Stimulated activated naive CD4-positive, alpha-beta T cell treated with Interleukin-2 at 50 U/mL for 16 hours (primary cell): ENCODE results near the gene TMPRSS6.

ENCODE experiments used
- DNase-seq: peaks from one replicate; lab custom pipeline; 2025; lab: John Stamatoyannopoulos, UW

The TMPRSS6 gene

DNA sequence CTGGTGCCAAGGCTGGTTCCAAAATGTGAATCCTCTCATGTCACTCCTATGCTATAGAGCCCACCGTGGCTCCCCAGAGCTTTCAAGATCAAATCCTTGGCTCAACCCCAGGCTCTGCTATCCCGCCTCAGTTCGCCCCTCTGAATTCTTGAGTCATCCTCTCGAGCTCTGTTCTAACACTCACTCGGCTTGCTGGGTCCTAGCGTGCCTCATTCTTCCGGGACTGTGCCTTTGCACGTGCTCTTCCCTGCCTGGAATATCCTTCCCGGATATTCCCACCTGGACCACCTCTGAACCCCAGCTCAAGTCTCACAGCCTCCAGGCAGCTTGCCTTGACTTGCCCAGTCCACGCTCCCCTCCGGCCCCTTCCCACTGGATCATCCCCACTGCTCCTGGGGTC lies 45.0 kb downstream of the TMPRSS6 start:
- no peak for DNase-seq

DNA sequence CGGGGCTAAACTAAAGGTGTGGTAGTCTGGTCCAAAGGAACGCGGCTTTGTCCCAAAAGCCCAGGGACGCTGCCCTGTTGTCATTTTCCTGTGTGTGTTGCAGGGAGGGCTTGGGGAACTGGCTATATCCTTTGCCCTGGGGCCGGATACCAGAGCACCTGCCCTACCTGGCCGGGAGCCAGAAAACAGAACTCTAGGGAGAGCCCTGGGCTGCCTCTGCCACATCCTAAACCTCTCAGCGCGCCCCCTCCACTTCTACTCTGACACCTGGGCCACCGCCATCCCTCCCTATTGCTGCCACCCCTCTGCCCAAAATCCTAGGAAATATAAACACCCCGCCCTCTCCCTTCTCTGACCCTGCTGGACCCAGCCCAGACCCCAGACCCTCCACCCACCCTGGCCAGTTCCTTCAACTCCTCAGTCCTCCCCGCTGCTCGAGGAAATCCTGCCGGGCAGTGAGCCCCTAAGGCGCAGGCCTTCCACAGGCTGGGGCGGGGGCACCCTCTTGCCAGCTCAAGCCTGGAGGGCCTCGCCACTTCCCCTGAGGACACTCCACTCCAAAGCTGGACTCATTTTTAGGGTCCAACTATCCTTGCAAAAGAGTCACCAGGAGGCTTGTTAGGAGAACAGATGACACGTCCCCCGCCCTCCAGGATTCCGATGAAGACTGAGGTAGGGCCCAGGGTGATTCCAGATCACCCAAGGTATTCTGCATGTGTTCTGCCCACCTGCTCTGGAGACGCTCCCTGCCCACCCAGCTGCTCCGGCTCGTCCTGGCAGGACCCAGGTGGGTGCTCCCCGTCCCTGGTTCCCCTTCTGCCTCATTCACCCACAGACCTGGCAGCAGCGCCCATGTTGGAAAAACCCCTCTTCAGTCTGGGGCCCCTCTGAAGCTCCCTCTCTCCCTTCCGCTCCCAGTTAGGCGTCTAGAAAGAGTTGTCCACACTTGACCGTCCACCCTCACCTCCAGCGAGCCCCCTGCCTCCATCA lies 45.8 kb downstream of the TMPRSS6 start:
- no peak for DNase-seq

DNA sequence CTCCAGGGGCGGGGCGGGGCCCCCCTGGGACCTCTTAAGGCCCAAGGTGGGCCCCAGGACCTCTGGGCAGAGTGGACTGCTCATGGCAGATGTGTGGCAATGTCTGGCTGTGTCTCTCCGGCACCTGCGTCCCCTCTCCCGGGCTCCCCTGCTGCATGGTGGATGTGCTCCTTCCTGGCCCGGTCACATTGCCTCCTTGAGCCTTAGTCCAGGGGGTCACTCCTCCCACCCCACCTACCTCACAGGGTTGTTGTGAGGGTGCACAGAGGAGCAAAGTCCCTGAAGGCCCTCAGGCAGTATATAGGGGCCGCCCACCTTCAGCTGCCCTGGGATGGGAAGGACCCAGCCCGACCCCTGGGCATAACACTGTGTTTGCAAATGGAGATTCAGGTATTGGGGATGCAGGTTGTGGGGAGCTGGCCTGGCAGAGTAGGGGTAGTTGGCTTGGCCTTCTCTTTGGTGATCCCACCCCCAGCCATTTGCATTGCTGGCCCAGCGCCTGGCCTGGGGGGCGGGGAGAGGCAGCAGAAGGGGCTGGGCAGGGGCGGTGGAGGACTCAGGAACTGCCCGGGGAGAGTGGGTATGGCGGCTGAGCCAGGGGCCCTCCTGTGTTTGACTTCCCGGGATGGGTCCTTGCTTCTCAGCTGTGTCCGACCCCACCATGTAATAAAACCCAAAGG lies 46.7 kb downstream of the TMPRSS6 start:
- DNase-seq, result no peak

DNA sequence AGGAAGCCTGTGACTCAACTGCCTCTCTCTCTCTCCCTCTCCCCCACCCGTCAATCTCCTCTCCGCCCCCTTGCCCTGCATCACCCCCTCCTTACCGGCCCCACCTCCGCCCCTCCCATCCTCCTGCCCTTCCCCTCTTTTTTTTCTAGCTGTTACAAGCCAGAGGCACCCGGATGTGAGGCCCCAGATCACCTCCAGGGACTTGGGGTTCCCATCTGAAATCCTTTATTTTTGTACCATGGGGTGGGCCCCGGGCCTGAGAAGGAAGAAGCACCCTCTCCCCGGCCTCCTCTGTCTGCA lies 47.2 kb downstream of the TMPRSS6 start:
- DNase-seq, result no peak

DNA sequence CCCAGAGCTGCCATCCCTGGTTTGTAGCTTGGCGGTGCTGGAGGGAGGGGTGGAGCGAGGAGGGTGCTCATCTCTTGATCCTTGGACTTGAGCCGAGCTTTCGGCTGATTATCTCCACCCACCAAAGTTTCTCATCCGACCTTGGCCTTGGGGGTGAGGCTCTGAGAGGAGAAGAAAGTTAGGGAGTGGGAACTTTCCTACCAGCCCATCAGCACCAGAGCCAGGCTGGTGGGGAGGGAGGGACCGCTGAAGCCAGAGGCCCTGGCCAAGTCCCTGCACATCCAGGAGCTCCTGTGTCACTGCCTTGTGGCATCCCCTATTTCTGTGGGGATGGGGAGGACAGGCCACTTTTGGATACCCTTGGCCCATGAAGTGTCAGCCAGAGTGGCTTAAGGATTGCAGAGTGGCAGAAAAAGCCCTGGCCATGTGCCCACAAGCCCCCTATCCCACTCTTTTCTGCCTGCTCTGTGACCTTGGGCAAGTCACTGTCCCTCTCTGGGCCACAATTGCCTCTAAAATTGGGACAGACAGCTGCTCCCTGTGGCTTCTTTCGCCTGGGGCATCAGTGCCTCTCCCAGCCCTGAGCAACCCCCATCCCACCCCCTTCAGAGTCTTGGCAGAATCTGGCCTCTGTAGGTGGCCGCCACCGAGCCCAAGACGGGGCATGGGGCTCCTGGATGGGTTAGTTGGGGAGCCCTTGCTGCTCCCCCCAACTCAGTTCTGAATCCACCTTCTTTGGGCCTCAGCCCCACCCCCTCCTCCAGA lies 47.7 kb downstream of the TMPRSS6 start:
- DNase-seq, result no peak

DNA sequence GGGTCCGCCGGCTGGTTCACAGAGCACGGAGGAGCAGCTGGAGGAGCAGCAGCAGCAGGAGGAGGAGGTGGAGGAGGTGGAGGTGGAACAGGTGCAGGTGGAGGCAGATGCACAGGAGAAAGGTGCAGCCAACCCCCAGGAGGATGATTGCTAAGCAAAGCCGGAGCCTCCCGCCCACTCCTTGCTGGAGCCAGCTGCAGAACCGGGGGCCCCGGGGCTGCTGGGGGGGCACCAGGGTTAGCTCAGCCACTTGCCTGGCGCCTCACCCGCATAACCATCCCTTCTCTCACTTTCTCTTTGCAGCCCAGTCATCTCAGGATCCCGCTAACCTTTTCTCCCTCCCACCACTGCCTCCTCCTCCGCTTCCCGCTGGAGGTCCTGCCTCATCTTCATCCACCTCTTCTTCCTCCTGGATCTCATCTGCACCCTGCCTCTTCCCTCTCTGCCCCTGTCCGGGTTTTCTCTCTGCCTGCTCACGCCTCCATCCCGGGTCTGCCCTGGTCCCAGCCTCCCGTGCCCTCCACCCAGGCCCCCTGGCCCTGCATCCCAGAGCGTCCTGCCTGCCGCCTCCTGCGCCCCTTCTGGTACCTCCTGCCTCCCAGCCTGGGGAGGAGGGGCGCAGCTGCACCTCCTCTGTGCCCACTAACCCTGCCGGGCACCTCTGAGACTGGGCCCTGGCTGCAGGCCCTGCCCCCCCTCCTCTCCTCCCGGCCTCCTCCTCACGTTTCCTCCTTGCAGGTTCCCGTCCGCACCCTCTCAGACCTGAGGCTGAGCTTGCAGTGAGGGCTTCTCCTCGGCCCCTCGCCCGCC lies 48.5 kb downstream of the TMPRSS6 start:
- DNase-seq, result peak; percentile 60

DNA sequence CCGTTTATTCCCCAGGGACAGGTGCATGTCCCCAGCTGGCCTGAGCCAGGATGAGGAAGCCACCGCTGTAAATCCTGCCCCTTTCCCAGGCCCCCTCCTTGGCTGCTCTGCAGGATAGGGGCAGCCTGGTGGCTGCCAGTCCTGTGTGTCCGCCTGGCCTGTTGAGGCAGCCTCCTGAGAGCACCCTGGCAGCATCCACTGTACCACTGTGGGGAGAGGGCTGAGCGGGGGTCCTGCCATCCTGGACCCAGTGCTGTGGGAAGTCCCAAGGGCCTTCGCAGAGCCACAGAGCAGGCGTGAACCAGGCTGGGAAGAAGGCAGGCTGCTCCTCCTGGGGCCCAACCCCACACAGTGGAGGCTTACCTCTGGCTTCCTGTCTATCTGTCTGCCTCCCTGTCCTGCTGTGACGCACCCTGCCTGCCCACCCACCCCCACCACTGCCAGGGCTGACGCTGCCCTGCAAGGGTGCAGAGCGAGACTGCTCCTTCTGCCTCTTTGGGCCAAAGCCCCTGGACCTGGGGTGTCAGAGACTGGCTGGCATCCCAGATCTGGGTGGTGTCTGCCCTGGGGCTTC lies 49.5 kb downstream of the TMPRSS6 start:
- DNase-seq, result no peak

DNA sequence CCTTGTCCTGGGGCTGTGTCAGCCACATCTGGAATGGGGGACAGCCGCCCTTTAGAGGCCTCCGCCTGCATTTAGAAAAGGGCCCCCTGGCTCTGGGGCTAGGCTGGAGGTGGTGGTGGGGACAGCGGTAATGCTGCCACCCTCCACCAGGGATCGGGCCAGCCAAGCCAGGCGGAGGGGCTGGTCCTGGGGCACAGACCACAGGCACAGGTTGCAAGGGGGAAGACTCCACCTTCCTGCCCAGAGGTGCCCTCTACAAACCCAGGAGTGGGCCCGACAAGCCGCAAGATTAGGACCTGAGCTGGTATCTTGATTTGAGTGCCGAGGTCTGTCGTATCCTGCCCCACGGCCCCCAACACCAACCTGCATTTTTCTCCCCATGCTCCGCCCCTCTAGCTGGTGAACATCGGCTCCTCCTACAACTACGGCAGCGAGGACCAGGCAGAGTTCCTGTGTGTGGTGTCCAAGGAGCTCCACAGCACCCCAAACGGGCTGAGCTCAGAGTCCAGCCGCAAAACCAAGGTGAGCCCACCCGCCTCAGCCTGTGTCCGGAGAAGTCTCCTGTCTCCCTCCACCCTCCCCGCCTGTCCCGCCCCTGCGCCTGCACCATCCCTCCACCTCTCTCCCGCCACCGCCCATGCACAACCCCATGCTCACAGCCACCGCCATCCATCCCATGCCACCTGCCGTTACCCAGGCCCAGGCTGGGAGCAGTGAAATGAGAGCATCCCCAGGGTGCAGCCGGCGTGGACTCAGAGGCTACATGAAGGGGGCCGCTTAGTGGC lies 50.4 kb downstream of the TMPRSS6 start:
- DNase-seq, result no peak

DNA sequence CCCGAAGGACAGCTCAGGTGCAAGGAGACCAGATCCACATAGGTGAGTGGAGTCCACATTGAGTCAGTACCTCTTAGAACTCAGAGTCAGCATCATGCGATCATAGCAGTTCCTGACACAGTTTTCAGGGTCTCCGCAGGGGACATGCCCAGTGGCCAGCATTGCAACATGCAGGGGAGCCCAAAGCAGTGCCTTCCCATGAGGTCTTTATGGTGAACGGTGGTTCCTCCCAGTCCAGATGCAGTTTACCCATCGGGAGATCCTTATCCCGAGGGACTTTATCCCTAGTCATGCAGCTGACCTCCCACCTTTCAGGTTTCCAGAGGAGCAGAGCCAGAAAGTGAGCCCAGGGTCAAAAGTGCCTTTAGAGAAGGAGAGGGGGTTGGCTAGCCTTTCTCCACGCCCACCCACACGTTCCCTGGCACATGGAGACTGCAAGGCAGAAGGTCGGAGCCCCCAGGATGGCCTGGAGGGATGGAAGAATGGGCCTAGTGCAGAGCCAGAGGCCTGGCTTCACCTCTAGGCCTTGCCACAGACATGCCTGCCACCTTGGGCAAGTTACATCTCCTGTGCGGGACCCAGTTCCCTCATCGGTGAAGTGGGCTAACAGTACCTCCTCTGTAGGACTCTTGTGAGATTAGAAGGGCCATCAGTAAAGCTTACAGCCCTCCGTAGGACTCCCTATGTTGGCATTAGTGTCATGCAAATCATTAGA lies 51.6 kb downstream of the TMPRSS6 start:
- DNase-seq, result no peak

DNA sequence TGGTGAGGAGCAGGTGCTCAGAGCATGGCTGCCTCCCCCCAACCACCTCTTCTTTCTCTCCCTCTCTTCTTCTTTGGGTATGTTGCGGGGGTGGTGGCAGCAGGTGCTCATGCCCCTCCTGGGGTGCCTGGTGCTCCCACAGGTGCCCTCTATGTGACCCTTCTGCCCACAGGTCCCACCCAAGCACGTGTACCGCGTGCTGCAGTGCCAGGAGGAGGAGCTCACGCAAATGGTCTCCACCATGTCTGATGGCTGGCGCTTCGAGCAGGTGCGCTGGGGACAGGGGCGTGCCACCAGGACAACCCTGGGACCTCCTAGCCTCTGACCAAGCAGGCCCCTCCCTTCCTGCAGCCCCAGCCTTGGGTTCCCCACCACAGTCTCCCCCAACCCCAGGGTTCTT lies 52.3 kb downstream of the TMPRSS6 start:
- no peak for DNase-seq

DNA sequence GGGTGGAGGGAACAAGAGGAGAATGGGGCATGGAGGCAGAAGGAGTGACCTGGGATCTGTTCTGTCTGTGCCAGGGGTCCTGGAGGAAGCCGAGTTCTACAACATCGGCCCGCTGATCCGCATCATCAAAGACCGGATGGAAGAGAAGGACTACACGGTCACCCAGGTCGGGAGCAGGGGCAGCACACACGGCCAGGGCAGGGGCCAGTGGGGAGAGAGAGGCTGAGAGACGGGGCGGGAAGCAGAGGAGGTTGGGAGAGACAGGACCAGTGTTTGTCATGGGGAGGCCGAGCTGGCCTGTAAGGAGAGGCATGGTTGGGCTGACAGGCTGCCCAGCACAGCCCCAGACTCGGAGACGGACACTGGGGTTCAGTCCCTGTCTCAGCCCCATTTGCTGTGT lies 53.3 kb downstream of the TMPRSS6 start:
- DNase-seq, result no peak

DNA sequence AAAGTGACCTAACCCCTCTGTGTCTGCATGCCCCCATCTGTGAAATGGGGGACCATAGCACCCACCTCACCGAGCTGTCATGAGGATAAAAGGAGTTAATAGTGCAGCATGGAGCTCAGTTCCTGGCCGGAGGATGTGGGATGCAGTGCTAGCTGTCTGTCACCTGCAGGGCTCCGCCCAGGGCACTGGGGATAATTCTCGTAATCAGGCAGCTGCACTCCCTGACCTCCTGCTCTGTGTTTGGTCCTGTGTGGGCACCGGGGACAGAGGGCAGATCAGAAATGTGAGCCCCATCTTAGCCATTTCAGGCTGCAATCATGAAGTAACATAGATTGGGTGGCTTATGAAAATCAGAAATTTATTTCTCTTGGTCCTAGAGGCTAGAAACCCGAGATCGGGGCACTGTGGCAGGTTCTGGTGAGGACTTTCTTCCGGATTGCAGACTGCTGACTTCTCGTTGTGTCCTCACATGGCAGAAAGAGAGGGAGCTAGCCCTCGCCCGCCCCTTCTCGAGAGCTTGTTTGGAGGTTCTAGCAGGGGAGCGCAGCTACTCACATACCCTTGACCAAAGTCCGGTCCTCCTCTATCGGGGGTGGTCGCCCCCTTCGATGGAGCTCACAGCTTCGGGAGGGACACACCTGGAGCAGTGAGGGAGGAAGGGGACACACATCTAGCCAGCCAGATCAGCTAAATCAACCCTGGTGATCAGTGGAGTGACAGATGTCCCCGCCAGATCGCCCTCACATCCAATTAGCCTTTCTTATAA lies 54.7 kb downstream of the TMPRSS6 start:
- DNase-seq, result no peak

DNA sequence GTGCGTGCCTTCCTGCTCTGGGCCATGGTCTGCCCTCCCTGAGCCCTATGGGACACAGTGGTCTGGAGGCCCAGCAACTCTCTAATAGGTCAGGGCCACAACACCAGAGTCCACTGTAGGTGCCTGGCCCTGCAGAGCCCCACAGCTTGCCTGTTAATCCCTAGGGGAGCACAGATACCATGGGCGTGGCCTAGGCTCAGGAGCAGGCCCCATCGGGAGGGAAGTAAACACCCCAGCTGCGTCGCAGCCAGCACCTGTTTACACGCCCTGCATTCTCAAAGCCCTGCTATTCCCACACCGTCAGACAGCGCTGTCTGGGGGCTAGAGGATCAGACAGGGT lies 55.5 kb downstream of the TMPRSS6 start:
- DNase-seq, result no peak

DNA sequence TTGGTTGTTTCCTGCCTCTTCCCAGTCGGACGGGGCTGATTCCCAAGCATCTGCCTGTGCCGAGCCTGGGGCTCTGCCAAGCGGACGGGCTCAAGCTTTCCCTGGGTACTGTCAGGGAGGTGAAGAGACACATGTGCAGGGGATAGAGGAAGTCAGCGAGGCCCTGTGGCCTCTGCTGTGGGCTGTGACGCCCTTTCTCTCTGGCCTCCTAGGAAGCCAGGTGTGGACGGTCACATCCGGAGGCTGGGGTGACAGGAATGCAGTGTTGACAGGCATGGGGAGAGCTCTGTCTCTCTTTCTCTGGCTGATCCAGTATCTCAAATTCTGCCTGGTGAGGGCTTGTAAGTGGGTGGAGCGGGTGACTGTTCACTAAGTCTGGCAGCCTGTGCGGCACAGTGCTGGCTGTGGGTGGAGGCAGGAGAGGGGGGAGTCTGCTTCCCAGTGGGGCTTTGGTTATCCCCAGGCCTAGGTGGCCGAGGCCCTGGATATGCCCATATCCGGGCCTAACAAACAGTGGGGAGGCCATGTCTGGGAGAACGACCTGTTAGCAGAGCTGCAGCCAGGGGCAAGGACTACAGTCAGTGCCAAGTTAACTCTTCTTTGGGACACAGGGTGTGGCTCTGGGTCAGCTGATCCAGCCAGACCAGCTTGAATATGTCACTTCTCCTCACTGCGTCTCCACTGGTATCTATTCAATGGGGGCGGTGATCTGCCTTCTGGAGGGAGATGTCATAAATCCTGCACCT lies 56.0 kb downstream of the TMPRSS6 start:
- no peak for DNase-seq

DNA sequence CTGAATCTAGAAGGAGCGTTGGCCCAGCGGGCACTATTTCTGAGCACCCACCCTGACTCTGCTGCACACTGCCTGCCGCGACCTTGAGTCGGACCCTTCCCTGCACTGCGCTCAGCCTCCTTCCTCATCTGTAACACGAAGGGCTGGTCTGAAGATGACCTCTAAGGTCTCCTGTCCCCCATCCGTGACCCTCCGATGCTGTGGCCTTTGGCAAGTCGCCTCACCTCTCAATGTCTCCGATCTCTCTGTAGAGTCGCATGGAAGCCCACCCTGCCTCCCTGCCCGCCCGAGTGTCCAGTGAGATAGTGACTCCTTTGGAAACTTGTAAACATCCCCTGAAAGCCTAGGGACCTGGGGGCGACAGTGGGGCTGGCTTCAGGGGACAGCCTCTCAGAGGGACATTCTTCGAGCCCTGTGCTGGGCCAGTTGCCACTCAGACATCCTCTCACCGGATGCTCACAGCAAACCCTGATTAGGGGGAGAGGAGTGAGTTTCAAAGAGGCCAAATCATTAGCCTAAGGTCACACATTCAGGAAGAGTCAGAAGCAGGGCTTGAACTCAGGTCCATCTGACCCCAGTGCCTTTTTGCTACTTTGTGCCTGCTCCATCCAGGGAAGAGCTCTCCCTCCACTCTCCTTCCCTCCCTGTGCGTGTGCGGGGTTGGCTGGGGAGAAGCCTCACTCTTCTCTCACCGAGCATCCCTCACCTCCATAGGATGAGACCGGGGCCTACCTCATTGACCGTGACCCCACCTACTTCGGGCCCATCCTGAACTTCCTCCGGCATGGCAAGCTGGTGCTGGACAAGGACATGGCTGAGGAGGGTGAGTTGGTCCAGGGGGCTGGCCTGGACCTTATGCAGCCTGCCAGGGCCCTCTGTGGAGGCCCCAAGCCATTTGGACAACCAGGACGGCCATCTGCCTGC lies 56.9 kb downstream of the TMPRSS6 start:
- no peak for DNase-seq

DNA sequence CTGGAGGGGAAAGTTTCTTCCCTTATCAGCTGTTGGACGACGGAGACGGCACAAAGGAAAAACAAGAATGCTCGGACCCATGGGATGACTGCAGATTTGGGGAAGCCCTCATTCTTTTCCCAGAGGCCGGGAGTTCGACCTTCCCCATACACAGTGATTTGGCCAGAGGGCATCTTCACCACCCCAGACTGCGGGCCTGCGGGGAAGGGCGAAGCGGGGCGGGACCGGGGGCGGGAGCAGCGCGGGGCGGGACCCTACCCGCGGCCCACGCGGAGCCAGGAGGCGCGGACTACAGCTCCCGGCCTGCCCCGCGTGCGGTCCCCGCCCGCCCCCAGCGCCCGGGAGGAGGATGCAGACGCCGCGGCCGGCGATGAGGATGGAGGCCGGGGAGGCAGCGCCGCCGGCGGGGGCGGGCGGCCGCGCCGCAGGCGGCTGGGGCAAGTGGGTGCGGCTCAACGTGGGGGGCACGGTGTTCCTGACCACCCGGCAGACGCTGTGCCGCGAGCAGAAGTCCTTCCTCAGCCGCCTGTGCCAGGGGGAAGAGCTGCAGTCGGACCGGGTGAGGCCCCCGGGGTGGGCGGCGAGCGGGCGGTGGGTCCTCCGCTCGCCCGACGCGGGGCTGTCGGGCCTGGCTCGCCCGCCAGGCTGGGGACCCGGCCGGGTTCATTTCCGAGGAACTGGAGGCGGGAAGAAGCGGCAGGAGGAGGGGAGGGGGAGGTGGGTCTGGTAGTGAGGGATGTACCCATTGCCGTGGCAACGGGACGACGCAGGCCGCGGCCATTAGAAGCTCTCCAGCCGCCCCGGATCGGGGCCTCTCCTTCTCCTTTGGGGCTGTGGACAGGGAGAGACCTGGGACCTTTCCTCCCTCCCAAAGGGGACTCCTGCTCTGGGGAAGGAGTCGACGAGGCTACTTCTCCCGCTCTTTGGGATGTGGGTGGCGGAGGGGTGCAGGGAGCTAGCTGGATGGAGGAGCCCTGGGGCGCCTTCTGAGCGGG lies 57.8 kb downstream of the TMPRSS6 start, which contains the start of gene KCTD17:
Gene KCTD17, plus strand, starts transcription at position 352 of the 995 bp plus-strand sequence. Its CDS starts 19 bp downstream, at position 371.
- peak; percentile 71 for DNase-seq
